Measurements from ENCODE around the gene FLT3.

DNA sequence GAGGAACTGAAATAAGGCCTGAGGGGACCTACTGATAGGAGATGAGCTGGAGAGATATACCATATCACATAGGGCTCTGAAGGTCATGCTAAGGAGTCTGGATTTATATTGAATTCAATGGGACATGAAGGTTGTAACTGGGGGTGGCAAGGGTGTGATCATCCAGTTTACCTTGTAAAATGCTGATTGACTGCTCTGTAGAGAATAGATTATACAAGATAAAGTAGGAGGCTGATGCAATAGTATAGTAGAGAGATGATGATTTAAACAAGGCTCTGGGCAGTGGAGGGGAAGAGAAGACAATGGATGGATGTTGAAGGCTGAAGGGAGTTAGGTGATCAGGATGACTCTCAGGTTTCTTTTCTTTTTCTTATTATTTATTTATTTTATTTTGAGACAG lies 19.9 kb upstream of the FLT3 start:
- no peak for TF ChIP-seq POLR2A (IDR thresholded peaks at IDR 0.05)
- TF ChIP-seq, protein P1, sequence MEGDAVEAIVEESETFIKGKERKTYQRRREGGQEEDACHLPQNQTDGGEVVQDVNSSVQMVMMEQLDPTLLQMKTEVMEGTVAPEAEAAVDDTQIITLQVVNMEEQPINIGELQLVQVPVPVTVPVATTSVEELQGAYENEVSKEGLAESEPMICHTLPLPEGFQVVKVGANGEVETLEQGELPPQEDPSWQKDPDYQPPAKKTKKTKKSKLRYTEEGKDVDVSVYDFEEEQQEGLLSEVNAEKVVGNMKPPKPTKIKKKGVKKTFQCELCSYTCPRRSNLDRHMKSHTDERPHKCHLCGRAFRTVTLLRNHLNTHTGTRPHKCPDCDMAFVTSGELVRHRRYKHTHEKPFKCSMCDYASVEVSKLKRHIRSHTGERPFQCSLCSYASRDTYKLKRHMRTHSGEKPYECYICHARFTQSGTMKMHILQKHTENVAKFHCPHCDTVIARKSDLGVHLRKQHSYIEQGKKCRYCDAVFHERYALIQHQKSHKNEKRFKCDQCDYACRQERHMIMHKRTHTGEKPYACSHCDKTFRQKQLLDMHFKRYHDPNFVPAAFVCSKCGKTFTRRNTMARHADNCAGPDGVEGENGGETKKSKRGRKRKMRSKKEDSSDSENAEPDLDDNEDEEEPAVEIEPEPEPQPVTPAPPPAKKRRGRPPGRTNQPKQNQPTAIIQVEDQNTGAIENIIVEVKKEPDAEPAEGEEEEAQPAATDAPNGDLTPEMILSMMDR (IDR thresholded peaks at IDR 0.05), result no peak
- TF ChIP-seq POLR2AphosphoS5 (IDR thresholded peaks at IDR 0.05), result no peak
